H9 (cell line): ENCODE results near the gene ANKH. TPM values are rescaled to one million over a fixed set of nuclear protein-coding genes. Genes with fewer than 3 reads are reported as not detected.

Experiments used
- DNase-seq: peaks from one replicate; pipeline ENCODE4 v3.0.0-alpha.2; 2017
- H2AFZ ChIP-seq: one replicate; pipeline ENCODE4 v1.6.1; 2013; ENCODE audit warnings: mild to moderate bottlenecking, low read length, control low read depth, moderate library complexity
- H2AK5ac ChIP-seq: 2 replicates; pipeline ENCODE4 v1.6.1; 2013; ENCODE audit warnings: low read length, control low read depth, mixed read lengths; ENCODE audit not compliant: insufficient read length
- H2BK120ac ChIP-seq: one replicate; pipeline ENCODE4 v1.6.1; 2013; ENCODE audit warnings: low read depth, mild to moderate bottlenecking, low read length, control low read depth, inconsistent platforms; ENCODE audit not compliant: poor library complexity, severe bottlenecking
- H2BK12ac ChIP-seq: 2 replicates; pipeline ENCODE4 v1.6.1; 2013; ENCODE audit warnings: low read length, control low read depth, mixed read lengths, low read depth; ENCODE audit not compliant: insufficient read length
- H2BK15ac ChIP-seq: 2 replicates; pipeline ENCODE4 v1.6.1; 2013; ENCODE audit warnings: low read depth, low read length, control low read depth
- H2BK20ac ChIP-seq: one replicate; pipeline ENCODE4 v1.6.1; 2013; ENCODE audit warnings: low read depth, mild to moderate bottlenecking, low read length, control low read depth, inconsistent platforms; ENCODE audit not compliant: poor library complexity, severe bottlenecking
- H2BK5ac ChIP-seq: 2 replicates; pipeline ENCODE4 v1.6.1; 2013; ENCODE audit warnings: low read length, control low read depth, mixed read lengths; ENCODE audit not compliant: insufficient read length
- H3K14ac ChIP-seq: 2 replicates; pipeline ENCODE4 v1.6.1; 2013; ENCODE audit warnings: low read length, control low read depth; ENCODE audit not compliant: insufficient read depth
- H3K18ac ChIP-seq: 2 replicates; pipeline ENCODE4 v1.6.1; 2013; ENCODE audit warnings: low read depth, mild to moderate bottlenecking, mixed read lengths, low read length, control low read depth; ENCODE audit not compliant: insufficient read length
- H3K23ac ChIP-seq: 2 replicates; pipeline ENCODE4 v1.6.1; 2013; ENCODE audit warnings: low read length, control low read depth, mixed read lengths, low read depth; ENCODE audit not compliant: insufficient read length
- H3K23me2 ChIP-seq: 2 replicates; pipeline ENCODE4 v1.6.1; 2013; ENCODE audit warnings: low read depth, mild to moderate bottlenecking, mixed read lengths, low read length, control low read depth; ENCODE audit not compliant: insufficient read length, poor library complexity, severe bottlenecking
- H3K27ac ChIP-seq: 2 replicates; pipeline ENCODE4 v1.5.1; 2013; ENCODE audit warnings: low read length, control low read depth, mixed read lengths, low read depth; ENCODE audit not compliant: insufficient read length
- H3K27me3 ChIP-seq: 2 replicates; pipeline ENCODE4 v1.6.1; 2013; ENCODE audit warnings: low read length, control low read depth, inconsistent platforms; ENCODE audit not compliant: insufficient read depth
- H3K4ac ChIP-seq: 2 replicates; pipeline ENCODE4 v1.6.1; 2013; ENCODE audit warnings: low read depth, mild to moderate bottlenecking, control low read depth, inconsistent platforms, low read length, moderate library complexity
- H3K4me1 ChIP-seq: 2 replicates; pipeline ENCODE4 v1.6.1; 2013; ENCODE audit warnings: low read length, control low read depth, inconsistent platforms; ENCODE audit not compliant: insufficient read depth
- H3K4me2 ChIP-seq: 2 replicates; pipeline ENCODE4 v1.6.1; 2013; ENCODE audit warnings: low read length, control low read depth, mixed read lengths; ENCODE audit not compliant: insufficient read length, insufficient read depth
- H3K56ac ChIP-seq: 2 replicates; pipeline ENCODE4 v1.6.1; 2013; ENCODE audit warnings: low read depth, mild to moderate bottlenecking, mixed read lengths, low read length, control low read depth; ENCODE audit not compliant: insufficient read length
- H3K79me1 ChIP-seq: 2 replicates; pipeline ENCODE4 v1.6.1; 2013; ENCODE audit warnings: low read depth, mild to moderate bottlenecking, moderate library complexity, low read length, control low read depth, inconsistent platforms; ENCODE audit not compliant: insufficient read depth, poor library complexity, severe bottlenecking
- H3K79me2 ChIP-seq: 2 replicates; pipeline ENCODE4 v1.6.1; 2013; ENCODE audit warnings: low read length, control low read depth, inconsistent platforms; ENCODE audit not compliant: insufficient read depth
- H3K9ac ChIP-seq: 2 replicates; pipeline ENCODE4 v1.6.1; 2013; ENCODE audit warnings: low read length, control low read depth, mixed read lengths; ENCODE audit not compliant: insufficient read length; ENCODE audit errors: extremely low read depth
- H3K9me3 ChIP-seq: one replicate; pipeline ENCODE4 v1.6.1; 2013; ENCODE audit warnings: low read depth, low read length, inconsistent platforms; ENCODE audit not compliant: control insufficient read depth
- H3T11ph ChIP-seq: one replicate; pipeline ENCODE4 v1.6.1; 2013; ENCODE audit warnings: mild to moderate bottlenecking, low read length, control low read depth, inconsistent platforms
- H4K20me1 ChIP-seq: one replicate; pipeline ENCODE4 v1.6.1; 2013; ENCODE audit not compliant: control insufficient read depth, insufficient read length, insufficient read depth
- H4K5ac ChIP-seq: 2 replicates; pipeline ENCODE4 v1.6.1; 2013; ENCODE audit warnings: low read depth, mild to moderate bottlenecking, mixed read lengths, low read length, control low read depth; ENCODE audit not compliant: insufficient read length
- H4K8ac ChIP-seq: replicated peaks from 2 replicates; pipeline ENCODE4 v1.6.1; 2013; ENCODE audit warnings: low read length, control low read depth, mixed read lengths, low read depth; ENCODE audit not compliant: insufficient read length
- H4K91ac ChIP-seq: 2 replicates; pipeline ENCODE4 v1.6.1; 2013; ENCODE audit warnings: low read depth, mild to moderate bottlenecking, moderate library complexity, mixed read lengths, low read length, control low read depth; ENCODE audit not compliant: insufficient read length
- H3K27ac Mint-ChIP-seq, 3 experiments: 2 replicates in 2 of 3; 3 replicates in 1 of 3; pipeline ENCODE4 v1.8.0; 2020 to 2021; ENCODE audit warnings: mixed read lengths in 3 of 3, mild to moderate bottlenecking in 1 of 3, moderate library complexity in 1 of 3
- H3K27me3 Mint-ChIP-seq: 2 replicates; pipeline ENCODE4 v1.8.0; 2021; ENCODE audit warnings: low read depth, mild to moderate bottlenecking, moderate library complexity, mixed read lengths
- H3K36me3 Mint-ChIP-seq, 3 experiments: 2 replicates in 2 of 3; 3 replicates in 1 of 3; pipeline ENCODE4 v1.8.0; 2020 to 2021; ENCODE audit warnings: low read depth in 3 of 3, mixed read lengths in 3 of 3; ENCODE audit not compliant: insufficient read depth in 1 of 3
- H3K4me1 Mint-ChIP-seq, 2 experiments: 2 replicates each; pipeline ENCODE4 v1.8.0; 2020; ENCODE audit warnings: mixed read lengths in 2 of 2
- H3K4me3 Mint-ChIP-seq, 2 experiments: 2 replicates in 1 of 2; 3 replicates in 1 of 2; pipeline ENCODE4 v1.8.0; 2020 to 2021; ENCODE audit warnings: mild to moderate bottlenecking in 2 of 2, mixed read lengths in 2 of 2, moderate library complexity in 1 of 2
- H3K9me3 Mint-ChIP-seq, 2 experiments: 2 replicates in 1 of 2; 3 replicates in 1 of 2; pipeline ENCODE4 v1.8.0; 2020; ENCODE audit warnings: mild to moderate bottlenecking in 2 of 2, mixed read lengths in 2 of 2, moderate library complexity in 1 of 2
- CTCF ChIP-seq: fragments of 200-600 bp; sonication (generic); conservative IDR thresholded peaks from 3 replicates; pipeline ENCODE4 v1.8.0; 2021; ENCODE audit warnings: antibody characterized with exemption, mild to moderate bottlenecking
- WGBS: extraction: QIAGEN DNeasy Blood & Tissue Kit; methylation state at CpG from one replicate; pipeline ENCODE4 v1.1.7; 2013; ENCODE audit warnings: missing lambda C conversion rate, low lambda C conversion rate, mixed read lengths; ENCODE audit not compliant: insufficient read length; ENCODE audit errors: extremely low coverage; 5-methylcytosine and 5-hydroxymethylcytosine counted together
- total RNA-seq: library from RNA; stranded (reverse); gene quantifications from 2 replicates; pipeline ENCODE4 v1.2.1, GENCODE V29; 2021

The ANKH gene
- total RNA-seq, 1 experiment from 2014 or later: 9.6 TPM

- no peak for DNase-seq
- Mint-ChIP-seq H3K27ac (peak overlapping the region in 2 of 3 experiments; percentile 53 to 90; a peak in 4 of 7 replicates), H3K27me3 (no peaks in the 10 kb centered on the region), H3K36me3 (peaks cover 10 to 55% (median 11%) of the 10 kb centered on the region in 3 experiments; a peak in 4 of 7 replicates), H3K4me1 (no peaks in the 10 kb centered on the region), H3K9me3 (no peaks in the 10 kb centered on the region), H3K4me3 (peak overlapping the region in 1 of 2 experiments; percentile 34; a peak in 2 of 5 replicates)
- Histone ChIP-seq H3K79me2 (no peaks in the 10 kb centered on the region), H3K79me1 (no peaks in the 10 kb centered on the region), H3K9me3 (no peaks in the 10 kb centered on the region), H3T11ph (no peak overlapping the region), H3K23ac (no peak overlapping the region), H2AK5ac (no peak overlapping the region), H2BK5ac (no peak overlapping the region), H3K23me2 (no peaks in the 10 kb centered on the region), H3K14ac (no peak overlapping the region), H3K9ac (no peak overlapping the region), H2BK12ac (no peak overlapping the region), H3K56ac (no peak overlapping the region), H3K4ac (no peak overlapping the region), H4K5ac (no peak overlapping the region), H4K91ac (no peak overlapping the region), H3K27me3 (no peaks in the 10 kb centered on the region), H2BK20ac (no peak overlapping the region), H3K4me1 (no peaks in the 10 kb centered on the region), H2BK120ac (no peak overlapping the region), H3K18ac (no peak overlapping the region), H2BK15ac (no peak overlapping the region), H4K8ac (no peak overlapping the region), H3K4me2 (no peak overlapping the region), H4K20me1 (peaks cover 2% of the 10 kb centered on the region), H3K27ac (no peak overlapping the region), H2AFZ (no peak overlapping the region)
- no peak for TF ChIP-seq CTCF
- no CpG with 5 or more reads among the region's 11 CpGs for WGBS
These were observed 169.2 kb downstream of the ANKH start for GRCh38 chr5:14702238-14702839.
